ENCODE results near the gene GPRIN2.
"Not testable (repeated sequence)": the region's sequence is repeated elsewhere in the genome, so short reads cannot be mapped to it uniquely, and the experiment has no call there.

- TF ChIP-seq POLR2A, CTCF (IDR thresholded peaks at IDR 0.05): not testable (repeated sequence)
Observed at GRCh38 chr10:46572765-46573164, 16.3 kb upstream of the GPRIN2 start.

Measured in testis (tissue), 2 donors.